ENCODE measurements around the gene ATF6. TPM values are rescaled to one million over a fixed set of nuclear protein-coding genes. Genes with fewer than 3 reads are reported as not detected.
"Not testable (repeated sequence)": the region's sequence is repeated elsewhere in the genome, so short reads cannot be mapped to it uniquely, and the experiment has no call there.

The ATF6 gene
- total RNA-seq, 1 donor from 2014 or later: 39.4 TPM

DNA sequence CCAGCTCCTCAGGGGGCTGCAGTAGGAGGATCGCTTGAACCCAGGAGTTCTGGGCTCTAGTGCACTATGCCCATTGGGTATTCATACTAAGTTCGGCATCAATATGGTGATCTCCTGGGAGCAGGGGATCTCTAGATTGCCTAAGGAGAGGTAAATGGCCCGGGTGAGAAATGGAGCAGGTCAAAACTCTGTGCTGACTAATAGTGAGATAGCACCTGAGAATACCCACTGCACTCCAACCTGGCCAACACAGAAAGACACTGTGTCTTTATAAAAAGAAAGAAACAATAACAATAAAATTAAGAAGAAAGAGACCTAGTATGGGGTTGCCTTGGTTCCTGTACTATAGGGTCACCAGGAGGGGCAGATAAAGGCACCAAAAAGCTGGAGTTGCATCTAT lies 30.3 kb upstream of the ATF6 start:
- no peak for DNase-seq (ENCODE audit: low spot score)

DNA sequence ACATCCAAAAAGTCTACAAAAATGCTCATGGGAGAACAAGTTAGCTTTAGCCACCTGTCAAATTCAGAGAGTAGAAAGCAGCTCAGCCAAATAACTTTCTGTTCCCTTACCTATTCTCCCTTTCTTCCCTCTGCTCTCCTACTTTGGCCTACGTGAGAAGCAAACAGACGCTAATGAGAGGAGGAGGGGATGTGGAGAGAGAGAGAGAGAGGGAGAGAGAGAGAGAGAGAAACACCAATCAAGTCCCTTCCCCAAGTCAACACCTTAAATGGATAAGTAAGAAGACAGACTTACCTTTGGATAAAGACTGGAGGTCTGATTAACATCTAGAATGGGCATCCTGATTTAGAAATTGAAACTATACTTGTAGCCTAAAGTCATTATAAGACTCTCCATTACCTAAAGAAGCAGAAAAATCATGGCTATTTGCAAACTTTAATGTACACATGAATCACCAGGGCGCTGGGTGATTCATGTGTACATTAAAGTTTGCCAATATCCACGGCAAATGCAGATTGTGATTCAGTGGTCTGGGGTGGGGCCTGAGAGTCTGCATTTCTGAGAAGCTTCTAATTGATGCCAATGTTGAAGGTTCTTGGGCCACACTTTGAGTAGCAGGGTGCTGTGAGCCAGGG lies 29.7 kb upstream of the ATF6 start:
- no peak for DNase-seq (ENCODE audit: low spot score)

DNA sequence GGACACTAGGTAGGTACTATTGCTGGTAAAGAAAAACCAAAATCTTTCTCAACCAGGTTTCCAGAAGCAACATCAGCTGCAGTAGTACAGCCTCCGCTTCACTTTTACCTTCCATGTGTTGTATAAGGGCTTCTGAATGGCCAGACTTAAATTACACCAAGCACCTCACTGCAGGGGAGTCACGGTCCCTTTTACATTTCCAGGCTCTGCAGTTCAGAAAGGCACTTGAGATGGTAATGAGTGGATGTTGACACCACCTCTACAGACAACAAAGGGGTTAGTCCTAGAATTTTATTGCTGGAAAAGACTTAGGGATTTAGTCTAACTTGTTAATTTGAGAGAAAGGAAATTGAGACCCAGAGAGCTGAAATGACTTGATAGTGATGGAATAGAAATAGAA lies 28.5 kb upstream of the ATF6 start:
- DNase-seq (ENCODE audit: low spot score): no peak

DNA sequence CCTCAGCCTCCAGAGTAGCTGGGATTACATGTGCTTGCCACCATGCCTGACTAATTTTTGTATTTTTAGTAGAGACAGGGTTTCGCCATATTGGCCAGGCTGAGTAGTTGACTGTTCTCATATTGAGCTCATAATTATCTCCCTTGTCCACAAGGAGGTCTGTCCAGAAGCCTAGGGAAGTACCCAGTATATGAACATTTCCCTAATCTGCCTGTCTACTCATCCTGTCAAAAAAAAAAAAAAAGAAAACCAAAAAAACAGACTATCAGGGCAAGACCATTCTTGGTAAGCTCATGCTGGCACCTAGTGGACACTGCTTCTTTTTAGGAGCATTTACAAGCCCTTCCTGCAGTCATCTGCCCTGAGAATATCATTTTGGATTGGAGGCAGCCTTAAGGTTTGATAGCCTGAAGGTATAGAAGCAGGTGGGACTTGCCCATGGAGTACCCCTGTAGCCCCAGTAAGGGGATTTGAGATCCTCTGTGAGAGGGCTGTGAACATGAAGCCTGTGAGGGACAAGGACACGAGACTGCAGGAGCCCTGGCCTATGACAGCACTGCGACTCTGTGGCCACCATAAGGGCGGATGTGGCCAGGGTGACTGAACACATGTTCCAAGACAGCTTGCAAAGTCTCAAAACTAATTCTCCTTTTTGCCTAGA lies 27.4 kb upstream of the ATF6 start:
- peak; percentile 54 for DNase-seq (ENCODE audit: low spot score)

DNA sequence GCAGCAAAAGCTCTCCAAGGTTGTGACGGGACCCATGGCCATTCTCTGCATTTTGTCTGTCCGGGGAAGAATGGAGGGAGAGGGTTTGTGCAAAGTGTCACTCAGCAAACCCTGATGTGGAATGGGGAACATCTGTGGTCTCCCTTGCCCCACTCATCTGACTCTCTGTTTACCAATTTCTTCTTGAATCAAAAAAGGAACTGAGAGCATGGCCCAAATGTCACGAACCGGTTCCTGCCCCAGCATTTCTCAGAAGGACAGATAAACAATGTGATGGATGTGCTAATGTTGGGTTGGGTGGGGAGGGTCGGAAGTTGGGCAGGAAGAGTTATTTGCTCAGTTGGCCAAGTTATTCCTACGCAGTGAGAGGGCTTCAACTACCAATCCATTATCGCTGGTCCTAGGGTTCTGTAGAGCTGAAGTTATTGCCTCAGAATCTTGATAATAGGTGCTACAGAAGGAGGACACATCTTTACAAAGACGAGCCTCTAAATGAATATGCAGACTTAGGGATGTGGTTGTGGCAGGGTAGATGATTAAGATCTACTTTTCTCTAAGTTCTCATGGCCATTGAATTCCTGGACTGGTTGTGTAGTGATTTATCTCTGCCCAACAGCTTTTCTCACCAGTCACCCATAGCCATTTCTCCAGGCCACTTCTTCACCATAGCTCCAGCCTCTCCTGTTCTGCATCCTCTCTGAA lies 26.1 kb upstream of the ATF6 start:
- no peak for DNase-seq (ENCODE audit: low spot score)

DNA sequence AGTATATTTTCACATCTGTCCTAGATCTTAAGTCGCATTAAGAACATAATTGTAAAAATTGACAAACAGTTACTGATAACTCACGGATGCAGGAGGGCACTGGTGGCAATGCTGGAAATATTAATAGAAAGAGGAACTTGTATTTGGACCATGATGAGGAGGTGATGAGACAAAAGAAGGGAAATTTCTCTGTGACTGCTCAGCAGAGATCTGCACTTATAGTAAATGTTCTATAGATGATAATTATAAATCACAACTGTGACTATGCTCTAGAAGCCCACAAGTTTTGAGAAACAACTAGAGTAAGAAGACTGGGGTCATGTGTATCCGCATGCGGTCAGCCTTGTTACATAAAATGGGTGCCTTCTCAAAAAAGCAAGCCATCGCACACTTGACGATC lies 25.2 kb upstream of the ATF6 start:
- DNase-seq (ENCODE audit: low spot score): no peak

DNA sequence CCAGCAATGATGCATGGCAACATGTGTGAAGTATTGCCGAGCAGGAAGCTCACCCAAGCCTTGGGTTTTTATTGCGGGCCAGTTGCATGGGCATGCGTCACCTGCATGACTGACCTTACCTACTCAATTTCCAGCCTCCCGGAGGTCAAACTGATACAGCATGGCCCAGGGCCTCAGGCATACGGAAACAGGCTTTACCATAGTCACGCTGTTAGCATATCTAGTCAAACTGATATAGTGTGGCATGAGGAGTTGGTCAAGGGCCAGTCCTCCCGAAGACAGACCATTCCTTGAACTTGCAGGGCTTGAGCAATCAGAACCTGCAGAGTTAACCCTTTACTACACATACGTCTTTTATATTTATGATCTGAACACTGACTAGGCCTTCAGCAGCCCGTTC lies 22.9 kb upstream of the ATF6 start:
- DNase-seq (ENCODE audit: low spot score): no peak

DNA sequence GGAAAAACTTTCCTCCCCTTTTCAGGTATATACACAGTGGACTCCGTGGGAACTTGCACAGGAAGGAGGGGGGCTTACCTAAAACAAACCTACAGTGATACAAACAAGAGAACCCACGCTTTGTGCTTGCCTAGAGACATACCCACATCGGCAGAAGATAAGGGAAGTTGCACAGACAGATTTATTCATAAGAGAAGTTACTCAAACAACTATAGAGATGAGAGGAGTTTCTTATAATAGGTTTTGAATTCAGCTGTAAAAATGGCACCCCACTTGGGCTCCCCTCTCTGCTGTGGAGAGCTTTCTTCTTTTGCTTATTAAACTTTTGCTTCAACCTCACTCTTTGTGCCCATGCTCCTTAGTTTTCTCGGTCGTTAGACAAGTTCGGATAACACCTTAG lies 18.3 kb upstream of the ATF6 start:
- no peak for DNase-seq (ENCODE audit: low spot score)

DNA sequence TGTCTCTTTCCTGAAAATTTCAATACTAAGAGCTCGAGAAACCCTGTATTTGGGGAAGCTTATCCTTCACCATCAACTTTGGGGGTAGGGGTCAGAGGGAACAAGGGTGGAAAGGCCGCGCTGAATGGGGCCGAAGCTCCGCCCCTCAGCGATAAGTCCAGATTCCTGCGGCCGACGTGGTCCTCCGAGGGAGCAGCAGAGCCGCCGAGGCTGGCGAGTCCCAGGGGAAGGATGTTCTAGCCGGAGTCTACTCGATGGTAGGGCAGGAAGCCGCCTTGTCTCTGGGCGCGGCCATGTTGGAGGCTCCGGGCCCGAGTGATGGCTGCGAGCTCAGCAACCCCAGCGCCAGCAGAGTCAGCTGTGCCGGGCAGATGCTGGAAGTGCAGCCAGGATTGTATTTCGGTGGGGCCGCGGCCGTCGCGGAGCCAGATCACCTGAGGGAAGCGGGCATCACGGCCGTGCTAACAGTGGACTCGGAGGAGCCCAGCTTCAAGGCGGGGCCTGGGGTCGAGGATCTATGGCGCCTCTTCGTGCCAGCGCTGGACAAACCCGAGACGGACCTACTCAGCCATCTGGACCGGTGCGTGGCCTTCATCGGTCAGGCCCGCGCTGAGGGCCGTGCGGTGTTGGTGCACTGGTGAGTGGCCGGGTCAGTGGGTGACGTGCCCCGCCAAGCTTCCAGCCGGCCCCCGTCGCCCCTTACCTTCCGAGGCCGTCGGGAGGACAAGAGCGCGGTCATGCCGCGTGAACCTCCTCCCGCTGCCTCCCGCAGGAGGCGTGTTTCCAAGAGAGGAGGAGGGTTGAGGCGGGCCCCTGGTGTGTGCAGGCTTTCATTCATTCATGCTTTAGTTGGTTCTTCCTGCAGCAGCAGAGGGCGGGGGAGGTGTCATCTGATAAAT lies 16.4 kb upstream of the ATF6 start, which contains the start of gene DUSP12:
TSS of gene DUSP12 (plus strand) at position 278 of the 899 bp plus-strand sequence. CDS start at position 294, 16 bp downstream.
- peak; percentile 94 for DNase-seq (ENCODE audit: low spot score)

DNA sequence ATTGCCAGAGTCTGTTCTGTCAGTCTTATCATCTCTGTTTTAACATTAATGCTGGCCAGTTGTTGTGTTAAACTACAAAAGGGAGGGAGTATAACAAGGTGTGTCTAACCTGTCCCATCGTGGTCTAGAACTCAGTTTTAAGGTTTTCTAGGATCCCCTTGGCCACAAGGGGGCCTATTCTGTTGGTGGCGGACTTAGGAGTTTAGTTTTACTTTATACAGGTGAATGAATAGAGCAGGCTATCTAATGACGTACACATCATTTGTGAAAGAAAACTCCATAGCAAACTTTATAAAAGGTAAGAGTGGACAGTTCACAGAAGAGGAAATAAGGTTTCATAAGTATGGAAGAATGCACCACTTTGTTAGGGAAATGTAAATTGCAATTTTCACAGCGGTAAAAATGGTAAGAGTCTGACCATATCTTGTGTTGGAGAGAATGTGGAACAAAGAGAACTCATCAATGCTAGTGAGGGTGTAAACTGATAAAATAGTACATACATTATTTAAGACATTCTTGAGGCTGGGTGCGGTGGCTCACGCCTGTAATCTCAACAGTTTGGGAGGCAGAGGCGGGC lies 2.5 kb upstream of the ATF6 start:
- DNase-seq (ENCODE audit: low spot score): no peak

DNA sequence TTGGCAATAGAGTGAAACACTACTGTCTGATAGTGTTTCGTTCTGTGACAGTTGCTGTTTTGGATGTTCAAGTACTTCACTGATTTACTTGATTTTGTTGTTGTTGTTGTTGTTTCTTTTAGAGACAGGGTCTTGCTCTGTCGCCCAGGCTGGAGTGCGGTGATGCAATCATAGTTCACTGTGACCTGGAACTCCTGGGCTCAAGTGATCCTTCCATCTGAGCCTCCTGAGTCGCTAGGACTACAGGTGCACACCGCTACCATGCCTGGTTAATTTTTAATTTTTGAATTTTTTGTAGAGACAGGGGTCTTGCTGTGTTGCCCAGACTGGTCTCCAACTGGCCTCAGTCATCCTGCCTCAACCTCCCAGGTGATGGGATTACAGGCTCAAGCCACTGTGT lies 2.3 kb downstream of the ATF6 start:
- DNase-seq (ENCODE audit: low spot score): no peak

DNA sequence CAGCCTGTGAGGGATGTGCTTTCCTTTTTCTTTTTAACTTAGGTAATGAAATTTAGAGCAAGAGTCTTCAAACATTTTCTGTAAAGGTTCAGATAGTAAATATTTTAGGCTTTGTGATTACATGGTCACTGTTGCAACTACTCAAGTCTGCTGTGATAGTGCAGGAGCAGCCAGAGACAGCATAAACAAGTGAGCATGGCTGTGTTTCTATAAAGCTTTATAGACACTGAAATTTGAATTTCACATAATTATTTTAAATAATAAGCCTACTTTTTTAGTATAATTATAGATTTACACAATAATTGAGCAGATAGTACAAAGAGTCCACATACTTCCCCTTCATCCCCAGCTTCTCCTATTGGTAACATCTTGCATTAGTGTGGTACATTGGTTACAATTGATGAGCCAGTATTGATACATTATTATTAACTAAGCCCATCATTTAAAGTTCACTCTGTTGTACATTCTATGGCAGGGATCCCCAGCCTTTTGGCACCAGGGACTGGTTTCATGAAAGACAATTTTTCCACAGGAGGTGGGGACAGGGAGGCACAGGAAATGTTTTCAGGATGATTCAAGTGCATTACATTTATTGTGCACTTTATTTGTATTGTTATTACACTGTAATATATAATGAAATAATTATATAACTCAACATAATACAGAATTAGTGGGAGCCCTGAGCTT lies 3.0 kb downstream of the ATF6 start:
- no peak for DNase-seq (ENCODE audit: low spot score)

DNA sequence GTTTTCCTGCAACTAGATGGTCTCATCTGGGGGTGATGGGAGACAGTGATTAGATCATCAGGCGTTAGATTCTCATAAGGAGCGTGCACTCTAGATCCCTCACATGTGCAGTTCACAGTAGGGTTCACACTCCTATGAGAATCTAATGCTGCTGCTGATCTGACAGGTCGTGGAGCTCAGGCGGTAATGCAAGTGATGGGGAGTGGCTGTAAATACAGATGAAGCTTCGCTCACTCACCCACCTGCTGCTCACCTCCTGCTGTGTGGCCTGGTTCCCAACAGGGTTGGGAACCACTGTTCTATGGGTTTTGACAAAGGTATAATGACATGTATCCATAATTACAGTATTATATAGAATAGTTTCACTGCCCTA lies 3.5 kb downstream of the ATF6 start:
- DNase-seq (ENCODE audit: low spot score): not testable (repeated sequence)

DNA sequence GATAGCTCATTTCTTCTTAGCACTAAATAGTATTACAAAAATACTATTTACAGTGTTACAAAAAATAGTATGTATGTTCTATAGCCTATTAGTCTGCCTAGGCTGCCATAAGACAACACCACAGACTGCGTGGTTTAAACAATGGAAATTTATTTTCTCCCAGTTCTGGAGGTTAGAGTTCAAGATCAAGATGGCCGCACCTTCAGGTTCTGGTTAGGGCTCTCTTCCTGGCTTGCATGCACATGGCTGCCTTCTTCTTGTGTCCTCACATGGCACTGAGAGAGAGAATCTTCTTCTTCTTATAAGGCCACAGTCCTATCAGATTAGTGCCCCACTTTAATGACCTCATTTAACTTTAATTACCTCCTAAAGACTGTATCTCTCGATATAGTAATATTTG lies 4.1 kb downstream of the ATF6 start:
- DNase-seq (ENCODE audit: low spot score): no peak

DNA sequence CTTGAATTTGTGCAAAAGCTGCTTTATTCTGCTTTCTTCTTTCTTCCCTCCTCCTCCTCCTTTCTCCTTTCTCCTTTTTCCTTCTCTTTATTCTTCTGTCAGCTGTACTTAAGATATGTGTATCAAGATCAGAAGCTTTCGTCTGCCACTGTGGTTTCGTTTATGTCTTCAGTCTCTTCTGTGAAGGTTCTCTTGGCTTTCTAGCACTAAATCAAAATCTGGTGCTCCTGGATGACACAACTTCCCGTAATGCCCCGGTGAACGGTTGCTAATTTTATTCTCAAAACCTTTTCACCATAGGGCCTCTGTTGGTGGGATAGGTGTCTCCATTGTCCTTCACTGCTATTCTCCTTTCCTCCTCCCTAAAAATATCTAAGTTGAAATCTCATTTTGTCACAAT lies 5.0 kb downstream of the ATF6 start:
- no peak for DNase-seq (ENCODE audit: low spot score)

DNA sequence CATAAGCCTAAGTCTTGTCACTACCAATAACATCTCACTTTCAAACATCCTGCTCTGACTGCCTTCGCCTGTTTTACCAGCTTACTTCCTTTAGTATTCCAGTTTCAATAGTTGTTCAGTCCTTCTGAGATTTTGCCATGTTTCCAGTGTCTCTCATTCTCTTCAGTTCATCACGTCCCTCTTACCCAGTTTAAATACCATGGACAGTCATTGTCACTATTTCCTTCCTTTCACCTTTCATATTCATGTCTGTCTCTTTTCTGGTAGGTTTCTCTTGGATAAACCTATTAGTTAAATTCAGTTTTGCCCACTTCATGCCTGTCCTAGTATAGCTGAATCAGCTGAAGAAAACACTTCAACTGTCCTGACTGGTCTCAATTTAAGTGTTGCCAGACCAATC lies 5.9 kb downstream of the ATF6 start:
- DNase-seq (ENCODE audit: low spot score): no peak

DNA sequence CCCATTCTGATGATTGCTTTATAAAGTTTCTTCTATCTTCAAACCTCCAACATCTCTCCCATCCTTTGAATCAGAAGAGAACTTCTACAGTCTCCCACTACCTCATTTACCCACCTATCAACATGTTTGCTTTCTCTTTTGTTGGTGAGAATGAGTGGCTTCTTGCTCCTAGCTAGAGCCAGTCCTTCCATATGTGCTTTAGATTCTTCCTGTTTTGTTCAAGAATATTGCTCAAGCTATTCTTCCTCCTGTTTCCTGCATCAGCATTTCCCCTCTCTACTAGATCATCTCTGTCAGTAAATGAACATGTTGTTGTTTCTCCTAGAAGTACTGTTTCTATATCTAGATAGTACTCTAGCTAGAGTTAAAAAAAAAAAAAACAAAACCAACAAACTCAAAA lies 6.3 kb downstream of the ATF6 start:
- no peak for DNase-seq (ENCODE audit: low spot score)

DNA sequence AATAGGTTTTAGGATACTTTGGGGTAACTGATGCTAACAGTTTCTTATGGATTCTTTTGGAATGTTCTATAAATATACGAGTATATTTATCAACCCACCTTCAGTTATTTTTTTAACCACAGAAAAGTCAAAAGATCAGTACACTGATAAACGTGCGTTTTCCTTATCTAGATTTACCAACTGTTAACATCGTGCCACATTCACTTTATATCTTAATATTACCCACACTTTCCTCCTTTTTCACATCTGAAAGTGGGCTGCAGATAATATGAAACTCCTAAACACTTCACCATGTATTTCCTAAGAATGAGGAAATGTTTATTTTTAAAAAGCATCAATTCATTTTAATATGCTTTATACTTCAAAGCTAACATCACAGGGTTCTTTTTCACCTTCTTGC lies 7.7 kb downstream of the ATF6 start:
- DNase-seq (ENCODE audit: low spot score): no peak

DNA sequence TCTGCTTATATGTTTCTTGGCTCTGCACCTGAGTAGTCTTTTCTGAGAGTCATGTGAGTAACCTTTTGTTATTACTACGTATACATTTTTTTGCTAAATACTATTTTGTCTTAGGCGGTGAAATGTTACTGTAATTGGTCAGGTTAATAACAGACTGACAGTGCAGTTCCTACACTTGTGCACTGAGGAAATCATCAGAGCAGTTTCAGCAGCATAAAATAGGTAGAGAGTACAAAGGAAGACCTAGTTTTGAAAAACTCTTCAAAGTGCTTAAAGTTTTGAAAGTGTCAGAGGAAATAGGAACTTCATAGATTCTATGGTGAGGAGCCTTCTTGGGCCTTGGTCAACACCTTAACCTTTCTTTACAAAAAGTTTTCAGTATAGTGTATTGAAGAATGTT lies 11.1 kb downstream of the ATF6 start:
- DNase-seq (ENCODE audit: low spot score): no peak

DNA sequence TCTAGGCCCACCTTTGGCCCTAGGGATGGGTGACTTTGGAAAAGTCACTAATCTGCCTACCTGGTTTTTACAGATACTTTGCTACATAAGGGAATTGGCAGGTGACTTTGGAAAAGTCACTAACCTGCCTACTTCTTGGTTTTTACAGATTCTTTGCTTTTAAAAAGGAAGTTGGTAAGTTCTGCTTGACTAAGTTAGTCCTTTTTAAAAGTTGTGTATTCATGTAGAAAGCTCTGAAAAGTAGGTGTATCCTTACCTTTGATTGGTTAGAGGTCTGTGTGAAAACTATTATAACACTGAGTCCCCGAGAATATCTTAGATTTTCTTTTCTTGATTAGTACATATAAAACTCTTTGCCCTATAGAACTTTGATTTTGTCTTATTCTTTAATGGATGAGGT lies 12.4 kb downstream of the ATF6 start:
- no peak for DNase-seq (ENCODE audit: low spot score)

DNA sequence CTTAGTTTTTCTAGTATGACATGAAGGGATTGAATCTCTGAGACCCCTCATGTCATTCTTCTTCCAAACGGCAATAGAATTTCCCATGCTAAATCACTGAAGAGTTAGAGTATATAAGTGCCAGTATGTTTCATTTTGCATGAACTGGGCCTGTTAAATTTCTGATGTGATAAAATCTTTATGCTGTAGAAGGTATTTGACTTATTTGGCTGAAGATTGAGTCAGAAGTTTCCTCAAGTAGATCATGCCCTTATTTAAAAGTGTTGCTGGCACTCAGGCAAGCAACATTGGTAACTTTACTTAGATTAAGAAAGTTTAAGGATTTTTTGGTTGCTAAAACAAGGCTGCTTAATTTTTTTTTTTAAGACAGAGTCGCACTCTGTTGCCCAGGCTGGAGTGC lies 13.3 kb downstream of the ATF6 start:
- DNase-seq (ENCODE audit: low spot score): no peak

Measured in ureter (tissue), 1 donor.